Activated naive CD8-positive, alpha-beta T cell treated with anti-CD3 and anti-CD28 coated beads for 36 hours (primary cell): ENCODE results near the gene SLC6A18. TPM values are rescaled to one million over a fixed set of nuclear protein-coding genes. Genes with fewer than 3 reads are reported as not detected.

Experiments
- DNase-seq: peaks from one replicate; pipeline ENCODE4 v3.0.0; 2021
- H3K27ac Mint-ChIP-seq: one replicate; pipeline ENCODE4 v1.8.0; 2022; ENCODE audit warnings: mild to moderate bottlenecking, moderate library complexity, mixed read lengths
- H3K27me3 Mint-ChIP-seq: one replicate; pipeline ENCODE4 v1.8.0; 2022; ENCODE audit warnings: mild to moderate bottlenecking, mixed read lengths
- H3K36me3 Mint-ChIP-seq: one replicate; pipeline ENCODE4 v1.8.0; 2021; ENCODE audit warnings: mild to moderate bottlenecking, mixed read lengths
- H3K4me1 Mint-ChIP-seq: one replicate; pipeline ENCODE4 v1.8.0; 2021; ENCODE audit warnings: mixed read lengths
- H3K4me3 Mint-ChIP-seq: one replicate; pipeline ENCODE4 v1.8.0; 2022; ENCODE audit warnings: mild to moderate bottlenecking, moderate library complexity, mixed read lengths
- H3K9me3 Mint-ChIP-seq: one replicate; pipeline ENCODE4 v1.8.0; 2022; ENCODE audit warnings: mixed read lengths
- total RNA-seq, 2 experiments: library from RNA; stranded (reverse); gene quantifications; one replicate each; pipeline ENCODE4 v1.2.3, GENCODE V29; 2021

The SLC6A18 gene, protein sequence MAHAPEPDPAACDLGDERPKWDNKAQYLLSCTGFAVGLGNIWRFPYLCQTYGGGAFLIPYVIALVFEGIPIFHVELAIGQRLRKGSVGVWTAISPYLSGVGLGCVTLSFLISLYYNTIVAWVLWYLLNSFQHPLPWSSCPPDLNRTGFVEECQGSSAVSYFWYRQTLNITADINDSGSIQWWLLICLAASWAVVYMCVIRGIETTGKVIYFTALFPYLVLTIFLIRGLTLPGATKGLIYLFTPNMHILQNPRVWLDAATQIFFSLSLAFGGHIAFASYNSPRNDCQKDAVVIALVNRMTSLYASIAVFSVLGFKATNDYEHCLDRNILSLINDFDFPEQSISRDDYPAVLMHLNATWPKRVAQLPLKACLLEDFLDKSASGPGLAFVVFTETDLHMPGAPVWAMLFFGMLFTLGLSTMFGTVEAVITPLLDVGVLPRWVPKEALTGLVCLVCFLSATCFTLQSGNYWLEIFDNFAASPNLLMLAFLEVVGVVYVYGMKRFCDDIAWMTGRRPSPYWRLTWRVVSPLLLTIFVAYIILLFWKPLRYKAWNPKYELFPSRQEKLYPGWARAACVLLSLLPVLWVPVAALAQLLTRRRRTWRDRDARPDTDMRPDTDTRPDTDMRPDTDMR
- total RNA-seq: not detected

DNA sequence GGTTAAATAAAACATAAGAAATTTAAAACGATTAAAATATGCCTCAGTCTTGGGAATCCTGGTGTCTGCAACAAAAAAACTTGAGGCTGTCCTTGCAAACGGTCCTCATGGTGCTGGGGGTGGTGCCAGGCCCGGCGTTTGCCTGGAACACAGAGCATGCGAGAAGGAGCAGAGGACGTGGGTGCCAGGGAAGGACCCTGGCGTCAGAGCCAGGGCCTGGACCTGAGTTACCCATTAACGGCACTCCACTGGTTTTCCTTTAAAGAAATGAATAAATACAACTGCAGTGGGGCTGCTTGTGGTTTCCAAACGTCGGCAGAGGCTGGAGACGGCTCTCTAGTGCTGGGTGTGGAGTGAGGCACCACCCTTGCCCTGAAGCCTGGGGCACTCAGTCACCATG lies at the start of gene SLC6A18:
TSS of gene SLC6A18 (plus strand) at position 301 of the 400 bp plus-strand sequence. CDS start at position 398, 97 bp downstream.
- DNase-seq: no peak
- Mint-ChIP-seq H3K4me1 (peaks cover 6% of the 10 kb centered on the region), H3K36me3 (no peaks in the 10 kb centered on the region), H3K27me3 (peaks cover 30% of the 10 kb centered on the region), H3K27ac (no peak within 1 kb of the TSS), H3K4me3 (no peak within 1 kb of the TSS), H3K9me3 (no peaks in the 10 kb centered on the region)

DNA sequence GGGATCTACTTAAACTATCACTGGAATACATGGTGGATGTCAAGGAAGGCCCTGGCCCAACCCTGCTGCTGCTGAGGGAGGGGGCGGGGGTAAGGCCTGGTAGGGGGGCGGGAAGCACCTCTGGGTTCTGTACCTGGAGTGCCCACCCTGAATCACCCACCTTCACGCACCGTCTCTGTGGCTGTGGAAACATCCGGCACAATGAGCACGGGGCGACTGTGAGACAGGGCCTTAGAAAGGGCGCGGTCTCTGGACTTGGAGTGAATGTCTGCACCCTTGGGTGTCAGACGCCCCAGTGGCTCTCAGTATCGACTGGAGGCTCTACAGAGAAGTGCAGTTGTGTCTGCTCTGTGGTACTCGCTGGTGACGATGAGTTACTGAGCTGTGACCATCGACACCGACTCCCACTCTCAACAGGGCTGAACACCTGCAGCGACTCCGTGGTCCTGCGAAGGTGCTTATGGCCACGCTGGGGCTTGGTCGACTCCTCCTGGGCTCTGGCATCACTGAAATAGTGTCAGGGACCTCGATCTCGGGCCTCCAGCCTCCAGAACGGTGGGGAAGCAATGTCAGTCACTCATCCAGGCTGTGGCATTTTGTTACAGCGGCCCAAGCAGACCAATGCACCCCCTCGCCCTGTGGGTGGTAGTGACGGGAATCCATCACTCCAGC lies 49.2 kb upstream of the SLC6A18 start:
- H3K4me3 Mint-ChIP-seq: no peak overlapping the region
- no peaks in the 10 kb centered on the region for H3K27me3 Mint-ChIP-seq
- H3K36me3 Mint-ChIP-seq: no peaks in the 10 kb centered on the region
- H3K9me3 Mint-ChIP-seq: no peaks in the 10 kb centered on the region
- peaks cover 6% of the 10 kb centered on the region for H3K4me1 Mint-ChIP-seq
- H3K27ac Mint-ChIP-seq: no peak overlapping the region
- DNase-seq: no peak

- no peak overlapping the region for H3K4me3 Mint-ChIP-seq
- no peaks in the 10 kb centered on the region for H3K9me3 Mint-ChIP-seq
- no peaks in the 10 kb centered on the region for H3K27me3 Mint-ChIP-seq
- no peak for DNase-seq
- peaks cover 6% of the 10 kb centered on the region for H3K4me1 Mint-ChIP-seq
- H3K36me3 Mint-ChIP-seq: no peaks in the 10 kb centered on the region
- no peak overlapping the region for H3K27ac Mint-ChIP-seq
Observed at GRCh38 chr5:1176473-1177391, 48.4 kb upstream of the SLC6A18 start.

DNA sequence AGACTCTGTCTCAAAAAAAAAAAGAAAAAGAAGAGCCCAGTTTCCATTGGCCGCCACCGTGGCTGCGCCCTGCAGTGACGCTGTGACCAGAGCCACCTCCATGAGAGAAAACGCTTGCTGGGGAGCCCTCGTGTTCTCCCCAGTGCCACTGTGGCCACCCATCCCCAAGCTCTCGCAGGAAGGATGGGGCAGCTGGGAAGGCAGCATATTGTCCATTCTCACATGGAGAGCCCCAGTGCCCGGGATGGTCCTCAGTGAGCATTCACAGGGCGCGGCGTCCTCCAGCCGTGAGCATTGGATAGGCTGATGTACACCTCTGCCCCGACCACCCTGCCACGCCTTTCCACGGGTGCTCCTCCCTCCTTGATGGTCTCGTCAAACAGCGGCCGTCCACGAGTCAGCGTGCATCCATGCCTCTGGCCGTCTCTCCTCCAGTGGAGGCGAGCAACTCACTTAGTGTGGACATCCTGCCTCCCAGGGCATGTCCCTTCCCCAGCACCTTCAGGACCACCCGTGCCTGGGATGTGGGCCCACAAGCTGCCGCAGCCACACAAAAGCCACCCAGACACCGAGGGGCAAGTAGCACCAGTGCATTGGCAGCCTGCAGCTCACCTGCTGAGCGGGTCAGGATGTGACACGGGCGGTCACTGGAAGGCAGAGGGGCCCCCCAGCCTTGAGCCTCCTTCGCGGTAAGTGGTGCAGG lies 47.2 kb upstream of the SLC6A18 start:
- H3K4me1 Mint-ChIP-seq: peaks cover 3% of the 10 kb centered on the region
- no peak for DNase-seq
- no peaks in the 10 kb centered on the region for H3K27me3 Mint-ChIP-seq
- no peak overlapping the region for H3K27ac Mint-ChIP-seq
- H3K36me3 Mint-ChIP-seq: no peaks in the 10 kb centered on the region
- H3K4me3 Mint-ChIP-seq: no peak overlapping the region
- H3K9me3 Mint-ChIP-seq: no peaks in the 10 kb centered on the region

GRCh38 chr5:1178529-1179382 lies 46.4 kb upstream of the SLC6A18 start:
- DNase-seq: no peak
- Mint-ChIP-seq H3K9me3 (no peaks in the 10 kb centered on the region), H3K27ac (no peak overlapping the region), H3K36me3 (no peaks in the 10 kb centered on the region), H3K4me3 (no peak overlapping the region), H3K27me3 (no peaks in the 10 kb centered on the region), H3K4me1 (no peaks in the 10 kb centered on the region)

- H3K9me3 Mint-ChIP-seq: no peaks in the 10 kb centered on the region
- H3K27ac Mint-ChIP-seq: no peak overlapping the region
- no peak for DNase-seq
- no peaks in the 10 kb centered on the region for H3K36me3 Mint-ChIP-seq
- H3K27me3 Mint-ChIP-seq: no peaks in the 10 kb centered on the region
- no peak overlapping the region for H3K4me3 Mint-ChIP-seq
- no peaks in the 10 kb centered on the region for H3K4me1 Mint-ChIP-seq
Observed at GRCh38 chr5:1179383-1179715, 45.8 kb upstream of the SLC6A18 start.

- Mint-ChIP-seq H3K4me3 (no peak overlapping the region), H3K36me3 (no peaks in the 10 kb centered on the region)
Observed at GRCh38 chr5:1180096-1180495, 45.1 kb upstream of the SLC6A18 start.

DNA sequence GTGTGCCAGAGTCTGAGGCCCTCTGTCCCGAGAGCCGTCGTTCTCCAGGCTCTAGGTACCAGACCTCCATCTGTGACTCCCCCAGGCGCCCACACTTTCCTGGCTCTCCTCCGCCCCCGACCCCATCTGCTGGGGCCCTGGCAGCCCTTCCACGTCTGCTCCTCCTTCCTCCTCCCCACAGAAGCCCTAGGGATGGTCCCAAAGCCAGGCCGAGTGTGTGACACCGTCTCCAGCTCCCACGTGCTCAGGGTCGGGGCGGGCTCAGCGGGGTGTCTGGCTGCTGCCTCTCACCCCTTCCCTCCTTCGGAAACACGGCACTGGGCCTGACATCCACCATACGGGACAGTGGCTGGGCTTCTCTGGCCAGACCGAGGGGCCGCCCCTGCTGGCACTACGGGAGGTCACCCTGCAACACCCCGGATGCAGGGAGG lies 44.3 kb upstream of the SLC6A18 start:
- Mint-ChIP-seq H3K36me3 (no peaks in the 10 kb centered on the region), H3K4me1 (no peaks in the 10 kb centered on the region), H3K27ac (no peak overlapping the region), H3K27me3 (no peaks in the 10 kb centered on the region), H3K9me3 (no peaks in the 10 kb centered on the region), H3K4me3 (no peak overlapping the region)
- no peak for DNase-seq

More at GRCh38 chr5:1180096-1180495, 45.1 kb upstream of the SLC6A18 start:
- H3K27me3 Mint-ChIP-seq: no peaks in the 10 kb centered on the region
- no peaks in the 10 kb centered on the region for H3K9me3 Mint-ChIP-seq
- DNase-seq: no peak
- H3K4me1 Mint-ChIP-seq: no peaks in the 10 kb centered on the region
- H3K27ac Mint-ChIP-seq: no peak overlapping the region

DNA sequence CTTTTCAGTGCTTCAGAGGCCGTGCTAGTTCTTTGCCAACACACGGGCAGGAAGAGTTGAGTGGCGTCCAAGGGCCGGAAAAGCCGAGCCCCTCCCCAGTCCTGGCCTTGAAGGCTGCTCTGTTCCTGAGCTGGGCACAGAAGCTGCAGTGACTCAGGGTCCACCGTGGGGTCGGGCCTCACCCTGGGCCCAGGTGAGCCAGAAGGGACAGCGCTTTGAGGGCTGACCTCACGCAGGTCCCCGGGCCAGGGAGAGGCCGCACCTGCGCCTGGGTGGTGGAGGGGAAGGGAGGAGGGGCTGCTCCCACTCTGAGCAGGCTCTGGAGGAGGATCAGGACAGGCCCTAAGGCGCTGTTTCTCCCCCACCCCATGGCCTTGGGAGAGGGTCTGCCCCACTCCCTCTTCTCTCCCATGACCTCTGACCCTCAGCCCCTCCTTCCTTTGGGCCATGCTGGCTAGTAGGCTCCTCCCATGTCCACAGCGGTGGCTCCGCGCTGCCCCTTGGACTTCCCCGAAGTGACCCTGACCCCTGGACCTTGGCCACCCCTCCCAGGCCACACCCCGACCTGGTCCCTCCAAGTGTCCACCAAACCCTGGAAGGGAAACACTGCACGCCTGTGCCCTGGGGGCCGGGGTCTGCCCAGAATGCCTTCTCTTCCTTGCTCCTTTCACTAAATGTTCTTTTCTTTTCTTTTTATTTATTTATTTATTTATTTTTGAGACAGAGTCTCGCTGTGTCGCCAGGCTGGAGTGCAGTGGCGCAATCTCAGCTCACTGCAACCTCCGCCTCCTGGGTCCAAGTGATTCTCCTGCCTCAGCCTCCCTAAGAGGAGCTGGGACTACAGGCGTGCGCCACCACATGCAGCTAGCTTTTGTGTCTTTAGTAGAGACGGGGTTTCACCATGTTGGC lies 43.5 kb upstream of the SLC6A18 start:
- no peak overlapping the region for H3K27ac Mint-ChIP-seq
- H3K27me3 Mint-ChIP-seq: no peaks in the 10 kb centered on the region
- H3K36me3 Mint-ChIP-seq: no peaks in the 10 kb centered on the region
- no peak for DNase-seq
- H3K9me3 Mint-ChIP-seq: no peaks in the 10 kb centered on the region
- H3K4me3 Mint-ChIP-seq: no peak overlapping the region
- H3K4me1 Mint-ChIP-seq: no peaks in the 10 kb centered on the region

GRCh38 chr5:1182360-1182632 lies 42.9 kb upstream of the SLC6A18 start:
- Mint-ChIP-seq H3K4me3 (no peak overlapping the region), H3K4me1 (no peaks in the 10 kb centered on the region), H3K36me3 (no peaks in the 10 kb centered on the region), H3K27ac (no peak overlapping the region), H3K9me3 (no peaks in the 10 kb centered on the region), H3K27me3 (no peaks in the 10 kb centered on the region)
- no peak for DNase-seq

- H3K9me3 Mint-ChIP-seq: no peaks in the 10 kb centered on the region
- DNase-seq: no peak
- H3K27ac Mint-ChIP-seq: no peak overlapping the region
- H3K36me3 Mint-ChIP-seq: no peaks in the 10 kb centered on the region
- no peaks in the 10 kb centered on the region for H3K27me3 Mint-ChIP-seq
- H3K4me3 Mint-ChIP-seq: no peak overlapping the region
- no peaks in the 10 kb centered on the region for H3K4me1 Mint-ChIP-seq
Observed at GRCh38 chr5:1182633-1183423, 42.4 kb upstream of the SLC6A18 start.

GRCh38 chr5:1183424-1184162 lies 41.6 kb upstream of the SLC6A18 start:
- Mint-ChIP-seq H3K27ac (no peak overlapping the region), H3K27me3 (no peaks in the 10 kb centered on the region), H3K4me1 (no peaks in the 10 kb centered on the region), H3K9me3 (no peaks in the 10 kb centered on the region), H3K4me3 (no peak overlapping the region), H3K36me3 (no peaks in the 10 kb centered on the region)
- no peak for DNase-seq
